ENCODE results near the gene SLC1A4. TPM values are rescaled to one million over a fixed set of nuclear protein-coding genes. Genes with fewer than 3 reads are reported as not detected.

Gene SLC1A4
- total and polyA plus RNA-seq, 10 of the 15 experiments (the other 5 are each of a cell fraction or from before 2014, with no cell fraction given) = 10.8 to 43.2 (median 27.7) TPM

GRCh38 chr2:65033178-65033577 is 44.0 kb downstream of the SLC1A4 start:
- in situ Hi-C loops (cut with MboI) = loop anchor here (10.0 kb wide), 1 partner anchor 438 kb away; no protein-coding TSS in a partner anchor
- no peak for TF ChIP-seq SPI1 (IDR thresholded peaks at IDR 0.05; ENCODE audit: borderline replicate concordance, insufficient read depth, low read depth, low read length)
- no peak for TF ChIP-seq FOS (IDR thresholded peaks at IDR 0.05; ENCODE audit: borderline replicate concordance, extremely low read depth, insufficient read length)
- no peak for TF ChIP-seq EP300 (IDR thresholded peaks at IDR 0.05; ENCODE audit: borderline replicate concordance in 1 of 2, control insufficient read depth in 1 of 2, low read depth in 2 of 2, low read length in 2 of 2)
- no peak for TF ChIP-seq ZNF217 (IDR thresholded peaks at IDR 0.05)
- no peak for TF ChIP-seq BCL11A (IDR thresholded peaks at IDR 0.05; ENCODE audit: low read depth, low read length)
- TF ChIP-seq NFYA (IDR thresholded peaks at IDR 0.05; ENCODE audit: borderline replicate concordance, low read depth, low read length) = no peak
- no peak for TF ChIP-seq SKIL (IDR thresholded peaks at IDR 0.05; ENCODE audit: low read depth, poor library complexity, severe bottlenecking)
- no peak for TF ChIP-seq BCL3 (IDR thresholded peaks at IDR 0.05; ENCODE audit: borderline replicate concordance, insufficient read depth, low read depth, low read length, poor library complexity, severe bottlenecking)
- no peak for TF ChIP-seq KDM1A (IDR thresholded peaks at IDR 0.05; ENCODE audit: borderline replicate concordance)
- TF ChIP-seq, protein P1, sequence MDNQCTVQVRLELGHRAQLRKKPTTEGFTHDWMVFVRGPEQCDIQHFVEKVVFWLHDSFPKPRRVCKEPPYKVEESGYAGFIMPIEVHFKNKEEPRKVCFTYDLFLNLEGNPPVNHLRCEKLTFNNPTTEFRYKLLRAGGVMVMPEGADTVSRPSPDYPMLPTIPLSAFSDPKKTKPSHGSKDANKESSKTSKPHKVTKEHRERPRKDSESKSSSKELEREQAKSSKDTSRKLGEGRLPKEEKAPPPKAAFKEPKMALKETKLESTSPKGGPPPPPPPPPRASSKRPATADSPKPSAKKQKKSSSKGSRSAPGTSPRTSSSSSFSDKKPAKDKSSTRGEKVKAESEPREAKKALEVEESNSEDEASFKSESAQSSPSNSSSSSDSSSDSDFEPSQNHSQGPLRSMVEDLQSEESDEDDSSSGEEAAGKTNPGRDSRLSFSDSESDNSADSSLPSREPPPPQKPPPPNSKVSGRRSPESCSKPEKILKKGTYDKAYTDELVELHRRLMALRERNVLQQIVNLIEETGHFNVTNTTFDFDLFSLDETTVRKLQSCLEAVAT (IDR thresholded peaks at IDR 0.05) = peak; percentile 59
- TF ChIP-seq TBL1XR1 (IDR thresholded peaks at IDR 0.05; ENCODE audit: low read depth, low read length) = no peak
- peak; percentile 59; the same call in 1 of the 2 replicates for TF ChIP-seq NBN (IDR thresholded peaks at IDR 0.05)
- no peak for TF ChIP-seq BHLHE40 (IDR thresholded peaks at IDR 0.05; ENCODE audit: borderline replicate concordance in 1 of 2, low read depth in 2 of 2, low read length in 1 of 2)
- no peak for TF ChIP-seq TCF3 (IDR thresholded peaks at IDR 0.05; ENCODE audit: borderline replicate concordance, insufficient read depth, low read depth, low read length)
- no peak for TF ChIP-seq ZBTB33 (IDR thresholded peaks at IDR 0.05)
- no peak for TF ChIP-seq MTA3 (IDR thresholded peaks at IDR 0.05; ENCODE audit: borderline replicate concordance, low read length)

More at GRCh38 chr2:65033178-65033577, 44.0 kb downstream of the SLC1A4 start:
- no TSS peak for BruUV-seq (replicated peaks)
- SMC1A ChIA-PET (ENCODE audit: uncharacterized antibody, unreplicated experiment) = interaction anchor here (0.6 to 11.8 kb wide), 20 partner anchors 16 to 771 kb away, joined by 3 to 178 read pairs (median 4); partner anchors contain the start of gene CEP68
- no peaks in the 10 kb centered on the region for H4K20me1 ChIP-seq (ENCODE audit: control insufficient read depth, insufficient read depth)
- H3K36me3 ChIP-seq (ENCODE audit: control insufficient read depth in 2 of 2, insufficient read depth in 2 of 2, low read length in 1 of 2) = no peaks in the 10 kb centered on the region; a peak in 1 of 4 replicates
- no peak overlapping the region for H3K9ac ChIP-seq (ENCODE audit: control insufficient read depth, insufficient read depth, low read length)
- H3K79me2 ChIP-seq (ENCODE audit: control insufficient read depth, insufficient read depth, low read length) = peaks cover 5% of the 10 kb centered on the region; the same call in 1 of the 2 replicates
- FAIRE-seq (no peak), DNase-seq (ENCODE audit: low read depth, low spot score) (no peak), ATAC-seq (peak; percentile 19)
- CTCF ChIA-PET = interaction anchor here (0.6 to 9.9 kb wide), 19 partner anchors 12 to 510 kb away, joined by 3 to 119 read pairs (median 5); partner anchors contain the start of gene AFTPH
- no peak overlapping the region for H3K27ac ChIP-seq (ENCODE audit: control insufficient read depth, insufficient read depth)
- RAD21 ChIA-PET (ENCODE audit: unreplicated experiment) = interaction anchor here (0.6 to 6.2 kb wide), 24 partner anchors 10 to 703 kb away, joined by 3 to 95 read pairs (median 4); partner anchors contain the start of gene AFTPH
- H3K4me1 ChIP-seq (ENCODE audit: control insufficient read depth, insufficient read depth, low read length) = peaks cover 36% of the 10 kb centered on the region
- H3K27me3 ChIP-seq (replicated peaks in 1 of 2; ENCODE audit: control insufficient read depth in 2 of 2, insufficient read depth in 2 of 2, low read length in 1 of 2) = no peaks in the 10 kb centered on the region
- intact Hi-C loops (cut with micrococcal nuclease; ENCODE audit: unreplicated experiment) = loop anchor here (1.0 to 5.0 kb wide), 6 partner anchors 46 to 511 kb away; partner anchors contain the start of genes AFTPH and SLC1A4
- POLR2A ChIA-PET = interaction anchor here (0.6 to 6.7 kb wide), 11 partner anchors 9 to 598 kb away, joined by 3 to 45 read pairs (median 4); no protein-coding TSS in a partner anchor
- no peak overlapping the region for H3K4me3 ChIP-seq
- H3K9me3 ChIP-seq (replicated peaks; ENCODE audit: control insufficient read depth, insufficient read depth, low read length) = no peaks in the 10 kb centered on the region
- WGBS (ENCODE audit: insufficient coverage, insufficient replicate concordance, low lambda C conversion rate, missing lambda C conversion rate) = 61% methylated on average over 4 of the region's 4 CpGs
- H2AFZ ChIP-seq (ENCODE audit: control insufficient read depth, low read depth, low read length) = no peak overlapping the region
- no peak overlapping the region for H3K4me2 ChIP-seq (ENCODE audit: control insufficient read depth, insufficient read depth)

Data from GM12878 (cell line).